Embryonic facial prominence (tissue), 1 donor: ENCODE results near the gene LMTK2.
"Not testable (repeated sequence)": the region's sequence is repeated elsewhere in the genome, so short reads cannot be mapped to it uniquely, and the experiment has no call there.

Experiments used
- DNase-seq: peaks from one replicate; pipeline ENCODE4 v3.0.0-alpha.2; 2016; ENCODE audit errors: extremely low spot score

LMTK2 gene

DNA sequence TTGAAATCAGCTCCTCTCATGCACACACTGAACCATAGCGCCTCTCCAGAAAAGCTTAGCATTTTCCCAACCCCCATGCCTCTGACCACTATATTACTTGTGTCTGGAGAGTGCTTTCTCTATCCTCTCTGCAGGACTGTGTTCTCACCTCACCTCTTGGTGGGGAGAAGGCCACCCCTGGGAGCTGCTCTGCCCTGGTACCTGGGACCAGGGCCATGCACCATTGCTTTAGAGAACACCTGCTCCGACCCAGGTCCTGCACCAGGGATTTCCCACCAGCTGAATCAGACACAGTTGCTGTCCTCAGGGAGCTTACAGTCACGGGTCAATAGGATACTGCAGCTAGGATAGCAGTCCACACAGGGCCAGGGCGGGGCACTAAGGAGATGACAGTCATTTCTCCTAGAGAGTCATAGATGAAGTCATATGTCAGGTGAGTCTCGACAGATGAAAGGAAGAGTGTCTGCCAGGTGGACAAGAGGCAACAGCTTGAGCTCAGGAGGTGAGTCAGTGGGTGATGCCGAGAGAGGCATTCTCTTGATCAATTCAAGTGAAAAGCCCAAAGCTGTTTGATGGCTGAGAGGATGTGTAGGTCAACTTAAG, 619 bp upstream of the LMTK2 start:
- DNase-seq: no peak

DNA sequence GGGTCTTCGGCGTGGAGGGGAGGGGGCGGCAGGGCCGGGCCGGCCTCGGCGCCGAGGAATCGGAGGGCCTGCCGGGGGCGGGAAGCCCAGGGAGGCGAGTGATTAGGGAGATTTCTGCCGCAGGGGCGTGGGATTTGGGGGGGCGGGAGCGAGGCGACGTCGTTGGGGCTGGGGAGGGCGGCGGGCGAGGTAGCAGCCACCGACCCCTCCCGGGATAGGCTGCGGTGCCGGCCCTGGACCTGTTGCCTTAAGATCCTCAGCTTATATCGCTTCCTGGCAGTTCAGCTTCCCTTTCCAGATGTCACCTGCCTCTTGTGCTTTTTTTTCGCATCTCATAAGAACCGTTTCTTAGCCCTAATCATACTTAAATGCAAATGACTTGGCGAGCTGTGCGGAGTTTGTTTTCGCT, 655 bp downstream of the LMTK2 start:
- DNase-seq: no peak

DNA sequence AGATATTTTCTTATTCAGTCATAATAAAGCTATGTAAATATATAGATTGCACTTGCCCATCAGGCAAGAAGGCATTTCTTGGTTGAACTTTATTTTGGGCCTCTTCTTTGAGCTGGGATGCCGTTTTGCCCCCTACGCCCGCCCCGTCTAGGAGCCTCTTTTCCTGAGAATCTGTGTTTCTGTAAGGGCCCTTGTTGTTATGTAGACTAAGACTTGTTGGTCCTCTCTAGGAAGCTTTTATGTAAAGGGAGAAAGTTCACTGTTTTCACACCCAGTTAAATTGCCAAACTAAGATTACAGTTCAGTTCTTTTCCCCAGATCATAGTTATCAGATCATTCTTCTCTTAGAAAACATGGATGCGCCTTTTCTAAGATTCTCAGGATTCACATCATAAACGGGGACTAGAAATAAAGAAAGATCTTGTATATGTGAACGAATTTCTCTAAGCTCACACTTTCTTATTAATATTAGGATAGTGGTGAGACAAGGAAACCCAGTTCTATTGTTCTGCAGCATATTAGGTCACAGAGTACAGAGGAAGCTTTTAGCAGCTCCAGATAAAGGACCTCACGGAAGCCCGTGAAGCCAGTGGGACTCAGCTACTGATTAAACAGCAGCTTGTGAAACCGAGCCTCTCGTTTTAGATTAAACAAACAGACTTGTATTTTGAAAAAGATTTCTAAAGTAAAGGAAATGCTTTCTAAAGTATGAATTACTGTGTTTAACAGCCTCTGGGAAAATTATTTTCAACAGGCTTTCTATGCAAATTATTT, 3.8 kb downstream of the LMTK2 start:
- DNase-seq: no peak

DNA sequence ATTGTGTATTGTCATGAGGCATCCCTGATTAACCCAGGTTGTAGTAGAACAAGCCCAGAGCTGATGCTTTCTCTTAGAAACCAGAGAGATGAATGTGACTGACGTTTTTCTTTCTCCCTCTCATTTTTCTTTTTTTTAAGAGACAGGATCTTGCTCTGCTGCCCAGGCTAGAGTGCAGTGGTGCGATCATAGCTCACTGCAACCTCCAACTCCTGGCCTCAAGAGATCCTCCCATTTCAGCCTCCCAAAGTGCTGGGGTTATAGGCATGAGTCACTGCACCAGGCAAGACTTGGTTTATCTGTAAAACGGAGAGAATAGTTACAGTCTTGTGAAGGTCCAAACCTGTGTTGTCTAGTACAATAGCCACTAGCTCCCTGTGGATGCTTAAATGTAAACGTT, 5.4 kb downstream of the LMTK2 start:
- DNase-seq: no peak

DNA sequence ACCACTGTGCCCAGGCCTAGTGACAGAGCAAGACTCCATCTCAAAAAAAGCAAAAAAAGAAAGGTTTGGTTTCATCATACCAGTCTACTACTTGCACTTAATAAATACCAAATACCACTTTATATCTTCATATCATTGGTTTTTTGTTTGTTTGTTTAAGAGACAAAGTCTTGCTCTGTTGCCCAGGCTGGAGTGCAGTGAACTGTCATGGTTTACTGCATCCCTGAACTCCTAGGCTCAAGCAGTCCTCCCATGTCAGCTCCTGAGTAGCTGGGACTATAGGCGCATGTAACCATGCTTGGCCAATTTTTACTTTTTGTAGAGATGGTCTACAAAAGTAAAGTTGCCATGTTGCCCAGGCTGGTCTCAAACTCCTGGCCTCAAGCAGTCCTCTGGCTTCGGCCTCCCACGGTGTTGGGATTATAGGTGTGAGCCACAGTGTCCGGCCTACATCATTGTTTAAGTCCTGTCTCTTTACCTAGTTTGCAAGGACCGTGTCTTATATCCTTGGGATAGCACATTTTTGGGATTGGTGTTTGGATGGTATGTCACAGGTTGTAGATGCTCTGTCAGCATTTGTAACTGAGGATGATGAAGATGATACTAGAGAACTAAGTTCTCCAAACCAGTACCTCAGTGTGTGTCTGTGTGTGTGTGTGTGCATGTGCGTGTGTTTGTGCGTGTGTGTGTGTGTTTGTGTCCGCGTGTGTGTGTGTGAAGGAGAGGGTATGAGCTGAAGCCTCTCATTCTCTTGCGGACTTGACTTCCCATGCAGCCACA, 9.3 kb downstream of the LMTK2 start:
- DNase-seq: no peak

DNA sequence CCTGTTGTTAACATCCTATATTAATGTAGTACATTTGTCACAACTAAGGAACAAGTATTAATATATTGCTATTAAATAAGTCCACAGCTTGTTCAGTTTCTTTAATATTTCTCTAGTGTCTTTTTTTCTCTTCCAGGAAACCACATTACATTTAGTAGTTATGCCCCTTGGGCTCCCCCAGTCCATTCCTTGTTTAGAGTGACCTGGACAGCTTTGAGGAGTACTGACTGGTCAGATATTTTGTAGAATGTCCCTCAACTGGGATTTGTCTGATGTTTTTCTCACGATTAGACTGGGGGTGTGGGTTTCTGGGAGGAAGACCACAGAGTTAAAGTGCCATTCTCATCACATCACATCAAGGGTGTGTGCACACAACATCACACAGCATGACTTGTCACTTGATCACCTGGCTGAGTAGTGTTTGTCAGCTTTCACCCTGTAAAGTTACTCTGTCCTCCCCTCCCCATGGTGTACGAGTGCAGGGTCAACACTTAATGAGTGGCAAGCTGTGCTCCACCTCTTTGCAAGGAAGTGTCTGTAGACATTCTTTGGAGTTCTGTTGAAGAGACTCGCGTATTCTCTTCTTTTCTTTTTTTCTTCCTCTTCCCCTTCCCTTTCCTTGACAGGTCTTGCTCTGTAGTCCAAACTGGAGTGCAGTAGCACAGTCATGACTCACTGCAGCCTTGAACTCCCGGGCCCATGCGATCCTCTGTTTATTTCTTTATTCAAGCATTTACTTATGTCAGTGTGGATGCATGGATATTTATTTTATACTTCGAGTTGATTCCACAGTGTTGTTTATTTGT, 10.2 kb downstream of the LMTK2 start:
- no peak for DNase-seq

DNA sequence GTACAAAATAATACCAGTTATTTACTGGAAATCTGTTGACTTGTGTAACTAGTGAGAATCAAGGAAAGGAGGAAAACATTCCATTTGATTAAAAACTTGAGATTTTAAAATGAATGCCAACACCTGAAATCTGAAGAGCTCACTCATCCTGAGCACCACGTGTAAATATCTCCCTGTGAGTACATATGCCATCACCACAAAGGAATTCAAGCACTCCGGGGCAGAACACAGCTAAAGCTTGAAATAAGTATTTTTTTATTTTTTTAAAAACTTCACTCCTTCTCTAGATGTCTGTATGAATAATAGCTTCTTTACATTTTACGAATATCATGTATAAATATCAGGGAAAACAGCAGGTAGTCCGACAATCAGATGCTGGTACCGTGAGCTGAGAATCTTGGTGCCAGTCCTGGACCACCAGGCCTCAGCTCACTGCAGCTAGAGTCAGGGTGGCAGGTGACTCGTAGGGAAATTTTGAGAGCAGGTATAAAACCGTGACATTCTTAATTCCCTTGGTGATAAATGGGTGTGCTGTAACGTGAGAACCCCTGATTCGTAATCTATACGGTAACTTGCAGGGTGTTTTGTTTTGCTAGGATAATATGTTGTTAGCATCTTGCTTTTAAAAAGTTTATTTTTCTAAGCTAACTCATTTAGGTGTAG, 12.7 kb downstream of the LMTK2 start:
- no peak for DNase-seq

DNA sequence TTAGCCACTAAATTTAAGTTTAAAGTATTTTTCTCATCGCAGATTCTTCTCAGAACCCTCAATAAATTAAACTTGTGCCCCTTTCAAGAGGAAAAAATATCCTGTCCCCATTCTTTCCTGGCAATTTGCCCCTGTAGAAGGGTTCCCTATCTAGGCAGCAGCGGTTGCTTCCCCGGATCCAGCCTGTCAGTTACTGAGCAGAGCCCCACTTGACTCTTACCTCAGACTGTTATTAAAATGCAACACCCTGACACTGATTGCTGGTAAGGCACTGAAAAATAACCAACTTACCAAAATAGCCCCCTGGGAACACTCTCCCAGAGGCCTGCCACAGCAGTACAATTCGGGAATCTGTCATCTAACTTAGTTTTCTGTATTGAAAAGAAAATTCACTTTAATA, 13.9 kb downstream of the LMTK2 start:
- DNase-seq: no peak

DNA sequence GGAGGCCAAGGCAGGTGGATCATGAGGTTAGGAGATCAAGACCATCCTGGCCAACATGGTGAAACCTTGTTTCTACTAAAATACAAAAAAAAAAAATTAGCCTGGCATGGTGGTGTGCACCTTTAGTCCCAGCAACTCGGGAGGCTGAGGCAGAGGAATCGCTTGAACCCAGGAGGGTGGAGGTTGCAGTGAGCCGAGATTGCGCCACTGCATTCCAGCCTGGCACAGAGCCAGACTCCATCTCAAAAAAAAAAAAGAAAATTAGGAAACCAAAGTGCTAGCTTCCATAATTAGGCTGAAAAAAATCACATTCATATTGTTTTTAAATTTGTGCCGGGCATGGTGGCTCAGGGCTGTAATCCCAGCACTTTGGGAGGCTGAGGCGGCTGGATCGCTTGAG, 14.7 kb downstream of the LMTK2 start:
- DNase-seq: not testable (repeated sequence)

DNA sequence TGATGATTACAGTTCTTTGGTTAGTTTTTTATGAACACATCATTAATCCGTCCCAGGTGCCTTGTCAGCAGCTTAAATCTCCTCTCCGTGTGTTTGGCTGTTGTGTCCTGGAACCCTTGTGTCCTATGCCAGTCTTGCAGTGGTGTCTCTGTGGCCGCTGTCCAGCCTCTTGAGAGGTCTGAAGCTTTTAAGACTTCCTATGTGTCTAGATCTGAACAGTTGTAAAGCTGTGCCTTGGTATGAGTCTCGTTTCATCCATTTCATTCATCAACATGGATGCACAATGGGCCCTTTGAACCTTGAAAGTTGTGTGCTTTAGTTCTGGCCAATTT, 16.7 kb downstream of the LMTK2 start:
- no peak for DNase-seq

DNA sequence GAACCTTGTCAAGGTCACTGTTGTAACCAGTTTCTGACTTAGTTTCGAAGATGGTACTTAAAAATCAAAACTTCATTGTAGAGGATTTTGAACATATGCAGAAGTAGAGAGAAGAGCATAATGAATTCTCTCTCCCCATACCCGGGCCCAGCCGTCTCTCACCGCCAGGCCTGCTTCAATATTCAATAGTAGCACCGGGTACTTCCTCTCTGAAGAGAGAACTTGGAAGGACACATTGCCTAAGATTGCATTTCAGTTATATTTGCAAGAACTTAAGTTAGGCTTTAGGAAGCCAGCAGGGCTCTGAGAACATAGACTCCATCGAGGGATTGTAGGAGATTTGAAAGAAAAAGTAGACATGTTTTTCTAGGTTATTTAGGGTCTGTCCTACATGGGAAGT, 19.1 kb downstream of the LMTK2 start:
- DNase-seq: no peak

DNA sequence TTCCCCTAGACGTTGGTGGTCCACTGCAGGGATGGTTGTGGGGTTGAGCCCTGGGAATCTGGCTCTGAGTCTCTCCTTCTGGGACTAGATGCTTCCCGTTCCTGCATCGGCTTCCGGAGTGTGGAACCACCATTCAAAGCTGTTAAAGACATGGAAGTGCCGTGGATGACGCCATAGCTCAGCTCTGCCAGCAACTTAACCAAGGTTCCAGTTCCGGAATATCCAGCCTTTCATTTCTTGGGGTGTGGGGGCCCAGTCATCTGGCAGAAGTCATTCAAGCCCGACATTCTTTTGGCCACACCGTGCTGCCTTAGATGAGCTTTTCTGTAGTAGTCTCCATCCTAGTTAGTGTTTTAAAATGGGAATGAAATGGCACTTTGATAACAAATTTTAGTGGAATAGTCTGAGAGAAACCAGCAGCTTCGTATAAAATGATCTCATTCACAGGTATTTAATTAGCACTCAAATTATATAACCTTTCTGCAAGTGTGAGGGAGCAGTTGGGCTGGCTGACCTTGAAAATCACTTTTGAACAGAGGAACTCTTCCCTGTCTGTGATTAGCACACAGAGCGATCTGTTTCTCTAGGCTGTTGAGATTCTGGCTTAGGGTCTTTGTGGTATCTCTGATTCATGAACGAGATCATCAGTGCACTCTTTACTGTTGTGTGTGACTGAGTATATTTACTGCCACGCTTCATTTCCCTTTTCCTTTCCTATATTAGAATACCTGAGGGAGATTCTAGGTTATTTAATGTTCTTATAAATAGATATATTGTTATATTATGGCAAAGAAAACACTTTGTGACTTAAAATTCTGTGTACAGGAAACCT, 19.9 kb downstream of the LMTK2 start:
- no peak for DNase-seq

DNA sequence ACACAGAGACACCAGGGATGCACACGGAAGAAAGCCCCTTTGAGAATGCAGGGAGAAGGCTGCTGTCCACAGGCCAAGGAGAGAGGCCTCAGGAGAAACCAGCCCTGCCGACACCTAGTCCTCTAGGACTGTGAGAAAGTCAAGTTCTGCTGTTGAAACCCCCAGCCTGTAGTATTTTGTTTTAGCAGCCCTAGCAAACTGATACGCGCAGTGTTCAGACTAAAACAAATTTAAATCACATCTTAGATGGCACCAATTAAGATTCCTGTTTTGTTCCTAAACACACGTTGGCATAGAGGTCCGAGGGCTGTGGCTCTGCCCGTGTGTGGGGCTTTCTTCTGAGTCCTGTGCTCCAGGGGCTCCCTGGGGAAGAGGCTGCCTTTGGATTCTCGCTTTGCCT, 21.7 kb downstream of the LMTK2 start:
- DNase-seq: no peak

DNA sequence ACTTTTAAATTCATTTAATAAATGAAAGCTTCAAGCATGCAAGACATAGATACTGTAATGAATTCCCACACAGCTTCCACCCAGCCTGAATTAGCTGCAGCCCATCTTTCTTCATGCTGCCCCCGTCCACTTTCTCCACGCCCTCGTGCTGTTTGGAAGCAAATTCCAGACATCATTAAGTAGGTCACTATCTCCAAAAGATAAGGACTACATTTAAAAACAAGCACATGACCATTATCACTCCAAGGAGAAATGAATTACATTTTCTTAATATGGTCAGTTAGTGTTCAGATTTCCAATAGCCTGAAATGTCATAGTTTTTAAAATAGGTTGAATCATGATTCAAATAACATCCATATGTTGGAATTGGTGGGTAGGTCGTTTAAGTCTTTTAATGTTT, 24.3 kb downstream of the LMTK2 start:
- no peak for DNase-seq

DNA sequence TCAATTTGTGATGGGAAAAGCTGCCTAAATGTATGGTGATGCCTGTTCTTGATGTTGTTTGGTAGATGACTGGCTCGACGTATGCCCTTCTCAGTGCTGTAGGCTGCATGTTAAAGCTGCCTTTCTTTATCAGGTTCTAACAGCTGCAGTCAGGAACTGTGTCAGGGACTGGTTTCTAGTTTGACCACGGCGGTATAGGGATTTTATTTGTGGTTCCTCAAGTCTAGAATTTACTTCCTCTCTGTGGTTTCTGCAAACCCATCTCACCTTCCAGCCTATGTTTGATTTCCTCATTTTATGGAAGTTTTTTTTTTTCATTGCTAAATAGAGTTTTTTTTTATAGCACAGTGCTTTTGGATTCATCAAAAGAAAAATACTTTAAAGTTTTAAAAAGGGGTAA, 26.5 kb downstream of the LMTK2 start:
- no peak for DNase-seq

DNA sequence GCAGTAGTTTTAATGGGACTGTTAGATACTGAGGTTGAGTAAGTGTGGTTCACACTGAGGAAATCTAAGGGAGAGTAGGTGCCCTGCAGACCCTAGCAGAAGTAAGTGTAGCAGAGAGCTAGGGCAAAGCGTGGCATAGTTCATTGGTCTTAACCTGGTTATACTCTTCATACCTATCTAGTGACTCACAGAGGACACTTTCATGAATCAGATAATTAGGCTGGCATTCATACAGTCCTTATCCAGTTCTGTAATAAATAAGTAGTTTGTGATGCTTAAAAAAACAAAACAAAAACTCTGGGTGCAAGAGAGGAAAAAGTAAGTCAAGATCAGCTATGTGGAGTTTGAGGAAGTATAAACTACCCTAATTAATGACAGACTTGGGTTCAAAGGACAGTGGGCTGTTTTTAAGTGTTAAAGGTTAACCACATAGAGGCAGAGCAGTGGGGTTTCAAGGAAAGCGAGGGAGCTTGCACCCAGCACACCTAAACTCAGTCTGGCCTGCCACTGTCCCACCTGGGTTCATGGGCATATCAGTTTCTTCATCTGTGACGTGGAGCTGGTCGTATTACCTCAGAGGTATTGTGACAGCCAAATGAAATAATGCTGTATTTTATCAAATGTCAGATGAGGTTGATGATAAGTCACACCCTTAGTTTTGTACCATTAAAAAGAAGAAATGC, 27.1 kb downstream of the LMTK2 start:
- no peak for DNase-seq

DNA sequence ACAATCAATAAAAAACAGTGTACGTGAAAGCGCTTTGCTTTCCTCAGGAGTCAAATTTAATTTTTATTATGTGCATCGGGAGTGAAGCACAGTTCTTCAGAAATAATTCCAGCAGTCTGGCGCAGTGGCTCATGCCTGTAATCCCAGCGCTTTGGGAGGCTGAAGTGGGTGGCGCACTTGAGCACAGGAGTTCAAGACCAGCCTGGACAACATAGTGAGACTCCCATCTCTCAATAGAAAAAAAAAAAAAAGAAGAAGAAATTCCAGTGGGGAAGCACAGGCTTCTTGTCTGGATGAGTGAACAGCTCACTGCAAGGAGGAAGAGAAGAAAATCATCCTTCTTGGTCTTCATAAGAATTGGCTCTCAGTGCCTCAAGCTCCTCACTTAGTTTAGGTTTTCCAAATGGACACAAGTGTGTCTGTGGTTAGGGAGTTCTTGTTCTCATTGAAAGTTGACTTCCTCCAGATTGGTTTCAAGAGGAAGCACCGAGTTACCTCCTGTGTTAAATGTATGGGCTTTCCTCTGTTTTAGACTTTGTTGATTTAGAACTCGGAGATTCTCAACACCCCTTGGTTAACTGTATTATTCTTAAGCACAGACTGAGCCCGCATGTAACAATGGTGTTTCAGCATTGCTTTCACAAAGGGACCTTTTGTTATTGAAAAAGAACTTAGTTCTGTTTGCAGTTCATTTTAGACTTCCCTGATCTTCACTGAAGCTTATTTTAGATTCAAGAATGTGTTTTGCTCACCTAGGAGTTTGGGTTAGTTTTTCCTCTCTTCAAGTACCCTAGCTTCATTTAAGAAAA, 28.0 kb downstream of the LMTK2 start:
- DNase-seq: no peak

DNA sequence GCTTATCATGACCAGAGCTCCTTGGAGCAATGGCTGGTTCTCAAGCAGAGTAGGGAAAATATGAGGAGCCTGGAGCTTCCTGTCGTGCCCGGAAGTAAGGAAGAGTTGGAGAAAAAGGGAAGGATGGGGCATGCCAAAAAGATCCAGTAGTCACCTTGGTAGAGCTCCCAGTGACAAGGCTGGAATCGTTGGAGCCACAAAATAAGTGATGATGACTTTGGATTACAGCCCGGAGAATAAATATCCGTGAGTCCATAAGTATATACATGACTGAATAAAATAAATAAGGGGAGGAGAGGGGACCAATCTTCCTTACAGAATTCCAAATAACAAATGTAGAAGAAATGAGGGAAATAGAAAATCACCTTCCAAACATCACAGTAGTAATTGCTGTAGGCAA, 29.3 kb downstream of the LMTK2 start:
- no peak for DNase-seq

DNA sequence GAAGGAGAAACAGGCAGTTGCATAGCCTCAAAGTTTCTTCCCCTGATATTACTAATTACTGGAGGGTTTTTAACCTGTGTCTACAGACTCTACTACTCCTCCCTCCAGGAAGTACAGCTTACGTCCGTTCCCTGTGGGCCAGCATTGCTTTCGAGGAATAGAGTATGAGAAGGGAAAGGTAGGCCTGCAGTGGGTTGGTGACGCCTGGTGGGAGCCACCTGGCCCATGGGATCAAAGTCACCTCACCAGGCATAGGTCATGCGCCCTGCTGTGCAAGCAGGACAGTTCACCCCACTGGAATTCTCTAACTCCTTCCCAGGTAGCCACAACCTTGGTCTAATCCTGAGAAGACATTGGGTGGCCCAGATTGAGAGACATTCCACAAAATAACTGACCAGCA, 29.8 kb downstream of the LMTK2 start:
- DNase-seq: no peak
